HCT116 (cell line): Measurements from ENCODE around the gene KCNK6. TPM values are rescaled to one million over a fixed set of nuclear protein-coding genes. Genes with fewer than 3 reads are reported as not detected.

Experiments
- ATAC-seq: fragments of 200-7000 bp; cut with Tn5 transposase; 2 replicates; pipeline ENCODE4 v1.9.1; 2020; ENCODE audit warnings: mild to moderate bottlenecking, moderate library complexity
- BruUV-seq: library from RNA; stranded (reverse); fragments of 400-500 nt; replicated peaks from 2 replicates; lab custom pipeline; 2021; lab: Mats Ljungman, UMichigan
- CTCF ChIA-PET: fragments of 300-600 bp; sonication (Branson Sonifier 250); formaldehyde crosslinking; loops from one replicate; lab custom pipeline; 2021; ENCODE audit warnings: antibody characterized with exemption; lab: Charles Lee
- POLR2A ChIA-PET: fragments of 300-600, 350-600 bp; sonication (Branson Sonifier 250); formaldehyde crosslinking; loops from one replicate; lab custom pipeline; 2021; ENCODE audit warnings: antibody characterized with exemption; lab: Charles Lee
- RAD21 ChIA-PET, 2 experiments: fragments of 300-600 bp; sonication (Branson Sonifier 250); formaldehyde crosslinking; loops; one replicate each; lab custom pipeline; 2023; ENCODE audit warnings: low total read pairs in 2 of 2; ENCODE audit not compliant: uncharacterized antibody in 2 of 2, unreplicated experiment in 2 of 2, low non-redundant PET in 1 of 2; lab: Charles Lee
- DNase-seq: peaks from one replicate; pipeline ENCODE4 v3.0.0-alpha.2; 2010; ENCODE audit warnings: low read depth, low spot score
- H2AFZ ChIP-seq: fragments of 200-600 bp; shearing (Covaris generic), sonication (generic); 2 replicates; pipeline ENCODE4 v1.6.1; 2017; ENCODE audit warnings: low read depth, mixed run types, mixed read lengths, antibody characterized with exemption, low read length; ENCODE audit not compliant: poor library complexity, severe bottlenecking
- H3K27ac ChIP-seq: 2 replicates; pipeline ENCODE4 v1.5.1; 2012; ENCODE audit warnings: low read depth, low read length
- H3K27me3 ChIP-seq: fragments of 200-600 bp; sonication (generic); 2 replicates; pipeline ENCODE4 v1.6.1; 2016; ENCODE audit warnings: mixed run types, low read length, mixed read lengths; ENCODE audit not compliant: insufficient read depth
- H3K36me3 ChIP-seq, 2 experiments: fragments of 200-500 bp in 1 of 2; fragments of 200-600 bp in 1 of 2; sonication (Bioruptor generic) in 1 of 2; sonication (generic) in 1 of 2; 2 replicates each; pipeline versions ENCODE4 v1.5.1 to v1.6.1; 2014 to 2016; ENCODE audit warnings: low read length in 2 of 2, inconsistent platforms in 1 of 2, mixed read lengths in 1 of 2, mixed run types in 1 of 2; ENCODE audit not compliant: insufficient read depth in 2 of 2, control insufficient read depth in 1 of 2
- H3K4me1 ChIP-seq, 2 experiments: fragments of 200-600 bp in 1 of 2; sonication (generic) in 1 of 2; 2 replicates each; pipeline versions ENCODE4 v1.5.1 to v1.6.1; 2012 to 2017; ENCODE audit warnings: low read length in 2 of 2, inconsistent platforms in 1 of 2, mild to moderate bottlenecking in 1 of 2, mixed read lengths in 1 of 2, mixed run types in 1 of 2, moderate library complexity in 1 of 2; ENCODE audit not compliant: insufficient read depth in 2 of 2, control insufficient read depth in 1 of 2
- H3K4me2 ChIP-seq: fragments of 200-600 bp; sonication (generic); 2 replicates; pipeline ENCODE4 v1.6.1; 2017; ENCODE audit warnings: mixed run types, low read length, mixed read lengths
- H3K4me3 ChIP-seq, 2 experiments: fragments of 200-600 bp in 1 of 2; sonication (generic) in 1 of 2; replicated peaks in 1 of 2; 2 replicates each; pipeline ENCODE4 v1.5.1; 2011 to 2016; ENCODE audit warnings: low read length in 2 of 2, control low read depth in 1 of 2, low read depth in 1 of 2, mild to moderate bottlenecking in 1 of 2, mixed read lengths in 1 of 2, mixed run types in 1 of 2
- H3K79me2 ChIP-seq: fragments of 200-600 bp; sonication (generic); 2 replicates; pipeline ENCODE4 v1.6.1; 2017; ENCODE audit warnings: mild to moderate bottlenecking, mixed run types, low read length, moderate library complexity, mixed read lengths; ENCODE audit not compliant: insufficient read depth
- H3K9ac ChIP-seq: fragments of 200-600 bp; sonication (generic); 2 replicates; pipeline ENCODE4 v1.6.1; 2016; ENCODE audit warnings: low read length, mixed read lengths
- H3K9me2 ChIP-seq: fragments of 200-600 bp; sonication (generic), shearing (Covaris generic); 2 replicates; pipeline ENCODE4 v1.6.1; 2017; ENCODE audit warnings: mixed run types, mild to moderate bottlenecking, moderate library complexity; ENCODE audit not compliant: insufficient read depth
- H3K9me3 ChIP-seq, 2 experiments: fragments of 200-500 bp in 1 of 2; fragments of 200-600 bp in 1 of 2; sonication (Bioruptor generic) in 1 of 2; sonication (generic) in 1 of 2; 2 replicates each; pipeline ENCODE4 v1.6.1; 2014 to 2017; ENCODE audit warnings: low read length in 2 of 2, mixed read lengths in 2 of 2, inconsistent platforms in 1 of 2, low read depth in 1 of 2, mild to moderate bottlenecking in 1 of 2, mixed run types in 1 of 2, moderate library complexity in 1 of 2; ENCODE audit not compliant: control insufficient read depth in 1 of 2, insufficient read depth in 1 of 2
- H4K20me1 ChIP-seq: fragments of 200-600 bp; sonication (generic), shearing (Covaris generic); 2 replicates; pipeline ENCODE4 v1.6.1; 2017; ENCODE audit warnings: mixed run types, mild to moderate bottlenecking, moderate library complexity; ENCODE audit not compliant: insufficient read depth
- ATF3 ChIP-seq: IDR thresholded peaks from 2 replicates; pipeline ENCODE4 v1.6.1; 2012
- CBX3 ChIP-seq: IDR thresholded peaks from 2 replicates; pipeline ENCODE4 v1.6.1; 2012; ENCODE audit warnings: low read depth
- CEBPB ChIP-seq: IDR thresholded peaks from 2 replicates; pipeline ENCODE4 v1.6.1; 2012; ENCODE audit warnings: low read depth
- EGR1 ChIP-seq: IDR thresholded peaks from 2 replicates; pipeline ENCODE4 v1.6.1; 2012; ENCODE audit warnings: low read depth
- ELF1 ChIP-seq: IDR thresholded peaks from 2 replicates; pipeline ENCODE4 v1.6.1; 2012; ENCODE audit warnings: low read depth, borderline replicate concordance
- FOSL1 ChIP-seq: IDR thresholded peaks from 2 replicates; pipeline ENCODE4 v1.6.1; 2012; ENCODE audit warnings: low read depth
- SIN3A ChIP-seq: IDR thresholded peaks from 2 replicates; pipeline ENCODE4 v1.6.1; 2012; ENCODE audit warnings: low read depth
- SRF ChIP-seq: IDR thresholded peaks from 2 replicates; pipeline ENCODE4 v1.6.1; 2012; ENCODE audit warnings: low read depth
- TCF7L2 ChIP-seq: IDR thresholded peaks from 2 replicates; pipeline ENCODE4 v1.7.0; 2011; ENCODE audit warnings: borderline replicate concordance, inconsistent platforms; ENCODE audit not compliant: insufficient read depth, insufficient read length; ENCODE audit errors: extremely low read depth
- YY1 ChIP-seq: IDR thresholded peaks from 2 replicates; pipeline ENCODE4 v1.6.1; 2011; ENCODE audit warnings: low read length, low read depth, moderate library complexity, mild to moderate bottlenecking; ENCODE audit not compliant: insufficient replicate concordance; ENCODE audit errors: extremely low read depth
- ZBTB33 ChIP-seq: IDR thresholded peaks from 2 replicates; pipeline ENCODE4 v1.6.1; 2011; ENCODE audit warnings: mild to moderate bottlenecking, low read length, moderate library complexity; ENCODE audit not compliant: insufficient replicate concordance; ENCODE audit errors: extremely low read depth
- intact Hi-C: fragments of 100-400 bp; cut with micrococcal nuclease; formaldehyde crosslinking; loops from 2 replicates; pipeline ENCODE4 v1.10.0; 2022
- total RNA-seq: library from RNA; stranded (reverse); gene quantifications from one replicate; pipeline ENCODE4 v1.2.1, GENCODE V29; 2021; ENCODE audit not compliant: unreplicated experiment
- TF ChIP-seq, protein P1 (sequence below), 3 experiments: fragments of 200-600 bp in 1 of 3; sonication (generic) in 1 of 3; IDR thresholded peaks in 2 of 3; conservative IDR thresholded peaks in 1 of 3; 2 replicates each; pipeline ENCODE4 v1.5.1; 2012 to 2017; ENCODE audit warnings: low read depth in 2 of 3, low read length in 2 of 3, antibody characterized with exemption in 1 of 3, borderline replicate concordance in 1 of 3, control low read depth in 1 of 3, mild to moderate bottlenecking in 1 of 3, mixed read lengths in 1 of 3, mixed run types in 1 of 3, moderate library complexity in 1 of 3; ENCODE audit not compliant: insufficient read depth in 1 of 3

KCNK6 gene
- total RNA-seq, 1 experiment from 2014 or later: 11.0 TPM

DNA sequence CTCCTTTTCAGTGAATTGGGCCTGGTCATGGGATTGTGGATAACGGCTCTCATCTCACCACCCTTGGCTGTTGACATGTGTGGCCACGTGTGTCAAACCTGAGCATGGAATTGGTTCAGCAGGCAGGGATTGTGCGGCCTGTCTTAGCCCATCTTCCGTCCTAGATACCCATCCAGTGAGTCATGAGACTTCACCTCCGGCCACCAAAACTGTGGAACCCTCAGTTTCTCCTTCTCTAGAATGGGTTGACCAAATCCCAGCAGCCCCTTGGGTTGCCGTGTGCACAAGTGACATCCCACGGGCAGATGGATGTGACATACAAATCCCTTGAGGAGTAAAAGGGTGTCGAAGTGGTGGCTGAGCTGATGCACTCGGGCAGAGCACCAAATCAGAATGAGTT, 61.5 kb downstream of the KCNK6 start:
- H3K9ac ChIP-seq: no peak overlapping the region
- H3K4me2 ChIP-seq: no peak overlapping the region
- DNase-seq: no peak
- no peaks in the 10 kb centered on the region for H3K27me3 ChIP-seq
- POLR2A ChIA-PET: interaction anchor here (0.7 kb wide), 1 partner anchor 710 kb away, joined by 3 read pairs; no protein-coding TSS in a partner anchor
- CTCF ChIA-PET: no interaction called here
- H3K27ac ChIP-seq: no peak overlapping the region
- H3K9me2 ChIP-seq: no peaks in the 10 kb centered on the region
- no peak overlapping the region for H2AFZ ChIP-seq
- H3K9me3 ChIP-seq: no peaks in the 10 kb centered on the region
- RAD21 ChIA-PET: no interaction called here
- H3K36me3 ChIP-seq: peaks cover 47 to 50% of the 10 kb centered on the region in 2 experiments
- peaks cover 46% of the 10 kb centered on the region for H3K79me2 ChIP-seq
- H3K4me3 ChIP-seq: no peak overlapping the region
- intact Hi-C loops: no loop called here
- TF ChIP-seq CBX3: no peak
- TF ChIP-seq SRF: no peak
- no peak for TF ChIP-seq SIN3A
- no peak for TF ChIP-seq ATF3
- no peak for TF ChIP-seq TCF7L2
- TF ChIP-seq CEBPB: no peak
- no peak for TF ChIP-seq ELF1
- TF ChIP-seq, protein P1, sequence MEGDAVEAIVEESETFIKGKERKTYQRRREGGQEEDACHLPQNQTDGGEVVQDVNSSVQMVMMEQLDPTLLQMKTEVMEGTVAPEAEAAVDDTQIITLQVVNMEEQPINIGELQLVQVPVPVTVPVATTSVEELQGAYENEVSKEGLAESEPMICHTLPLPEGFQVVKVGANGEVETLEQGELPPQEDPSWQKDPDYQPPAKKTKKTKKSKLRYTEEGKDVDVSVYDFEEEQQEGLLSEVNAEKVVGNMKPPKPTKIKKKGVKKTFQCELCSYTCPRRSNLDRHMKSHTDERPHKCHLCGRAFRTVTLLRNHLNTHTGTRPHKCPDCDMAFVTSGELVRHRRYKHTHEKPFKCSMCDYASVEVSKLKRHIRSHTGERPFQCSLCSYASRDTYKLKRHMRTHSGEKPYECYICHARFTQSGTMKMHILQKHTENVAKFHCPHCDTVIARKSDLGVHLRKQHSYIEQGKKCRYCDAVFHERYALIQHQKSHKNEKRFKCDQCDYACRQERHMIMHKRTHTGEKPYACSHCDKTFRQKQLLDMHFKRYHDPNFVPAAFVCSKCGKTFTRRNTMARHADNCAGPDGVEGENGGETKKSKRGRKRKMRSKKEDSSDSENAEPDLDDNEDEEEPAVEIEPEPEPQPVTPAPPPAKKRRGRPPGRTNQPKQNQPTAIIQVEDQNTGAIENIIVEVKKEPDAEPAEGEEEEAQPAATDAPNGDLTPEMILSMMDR (IDR thresholded peaks at IDR 0.05 in 2 of 3, conservative IDR thresholded peaks at IDR 0.05 in 1 of 3; ENCODE audit: borderline replicate concordance in 1 of 3, insufficient read depth in 1 of 3, low read depth in 2 of 3, low read length in 2 of 3): no peak
- no peak for TF ChIP-seq ZBTB33
- TF ChIP-seq FOSL1: no peak
- TF ChIP-seq YY1: no peak
- TF ChIP-seq EGR1: no peak
- TF ChIP-seq, all 23 proteins: peak for 0
- peaks cover 1 to 9% of the 10 kb centered on the region in 2 experiments; a peak in 2 of 4 replicates for H3K4me1 ChIP-seq
- no peaks in the 10 kb centered on the region for H4K20me1 ChIP-seq
- no peak for ATAC-seq
- BruUV-seq: no TSS peak

Other genes with a start within 250 kb of the KCNK6 start
- gene DPF1, start 95.6 kb upstream of the KCNK6 start, total RNA-seq: 9.7 TPM
- 0.84 TPM for gene PPP1R14A, start 63.5 kb upstream of the KCNK6 start, total RNA-seq
- gene SPINT2, start 55.3 kb upstream of the KCNK6 start, total RNA-seq: 500 TPM
- 135 TPM for gene C19orf33, start 15.6 kb upstream of the KCNK6 start, total RNA-seq
- 67.5 TPM for gene YIF1B, start 3.9 kb upstream of the KCNK6 start, total RNA-seq
- gene CATSPERG, start 16.0 kb downstream of the KCNK6 start, total RNA-seq: 3.5 TPM
- gene PSMD8, start 54.7 kb downstream of the KCNK6 start, total RNA-seq: 195 TPM
- 0.47 TPM for gene GGN, start 68.2 kb downstream of the KCNK6 start, total RNA-seq
- gene SPRED3, start 68.9 kb downstream of the KCNK6 start, total RNA-seq: 3.4 TPM
- 33.8 TPM for gene FAM98C, start 83.2 kb downstream of the KCNK6 start, total RNA-seq
- not detected for gene RASGRP4, start 106.4 kb downstream of the KCNK6 start, total RNA-seq
- gene RYR1, start 113.8 kb downstream of the KCNK6 start, total RNA-seq: 4.1 TPM